Neural crest cell (in vitro differentiated cells): ENCODE measurements around the gene GPRIN3. TPM values are rescaled to one million over a fixed set of nuclear protein-coding genes. Genes with fewer than 3 reads are reported as not detected.

Experiments used
- DNase-seq: peaks from one replicate; pipeline ENCODE4 v3.0.0; 2021; ENCODE audit warnings: low read depth, mixed read lengths, low spot score
- H3K27ac Mint-ChIP-seq: one replicate; pipeline ENCODE4 v1.8.0; 2021; ENCODE audit warnings: mild to moderate bottlenecking, mixed read lengths; ENCODE audit not compliant: unreplicated experiment
- H3K27me3 Mint-ChIP-seq: 2 replicates; pipeline ENCODE4 v1.8.0; 2021; ENCODE audit warnings: low read depth, mild to moderate bottlenecking, mixed read lengths
- H3K36me3 Mint-ChIP-seq: 2 replicates; pipeline ENCODE4 v1.8.0; 2021; ENCODE audit warnings: low read depth, mild to moderate bottlenecking, mixed read lengths
- H3K4me1 Mint-ChIP-seq: 2 replicates; pipeline ENCODE4 v1.8.0; 2021; ENCODE audit warnings: mixed read lengths
- H3K4me3 Mint-ChIP-seq: one replicate; pipeline ENCODE4 v1.8.0; 2021; ENCODE audit warnings: mild to moderate bottlenecking, mixed read lengths
- H3K9me3 Mint-ChIP-seq: 2 replicates; pipeline ENCODE4 v1.8.0; 2021; ENCODE audit warnings: mixed read lengths
- CTCF ChIP-seq: fragments of 200-600 bp; sonication (generic); conservative IDR thresholded peaks from 2 replicates; pipeline ENCODE4 v1.5.0; 2021; ENCODE audit warnings: antibody characterized with exemption, mild to moderate bottlenecking
- total RNA-seq: library from RNA; stranded (reverse); gene quantifications from 2 replicates; pipeline ENCODE4 v1.2.1, GENCODE V29; 2021

The GPRIN3 gene
- total RNA-seq, 1 donor from 2014 or later = 0.70 TPM

- no peak for DNase-seq
- Mint-ChIP-seq H3K27ac (no peak overlapping the region), H3K4me3 (no peak overlapping the region), H3K36me3 (no peaks in the 10 kb centered on the region), H3K9me3 (peaks cover 4% of the 10 kb centered on the region), H3K4me1 (no peaks in the 10 kb centered on the region), H3K27me3 (no peaks in the 10 kb centered on the region)
- TF ChIP-seq CTCF = no peak
Measured at GRCh38 chr4:89294573-89295269, 12.9 kb downstream of the GPRIN3 start.

- DNase-seq = no peak
- H3K27me3 Mint-ChIP-seq = no peaks in the 10 kb centered on the region
- no peak overlapping the region for H3K27ac Mint-ChIP-seq
- H3K9me3 Mint-ChIP-seq = peaks cover 4% of the 10 kb centered on the region
- no peak overlapping the region for H3K4me3 Mint-ChIP-seq
- no peaks in the 10 kb centered on the region for H3K36me3 Mint-ChIP-seq
- no peak for TF ChIP-seq CTCF
- H3K4me1 Mint-ChIP-seq = no peaks in the 10 kb centered on the region
Measured at GRCh38 chr4:89293299-89293698, 14.3 kb downstream of the GPRIN3 start.

- H3K4me1 Mint-ChIP-seq = no peaks in the 10 kb centered on the region
- no peak for DNase-seq
- H3K9me3 Mint-ChIP-seq = peaks cover 4% of the 10 kb centered on the region
- no peaks in the 10 kb centered on the region for H3K27me3 Mint-ChIP-seq
- no peak overlapping the region for H3K27ac Mint-ChIP-seq
- no peak overlapping the region for H3K4me3 Mint-ChIP-seq
- no peak for TF ChIP-seq CTCF
- no peaks in the 10 kb centered on the region for H3K36me3 Mint-ChIP-seq
Measured at GRCh38 chr4:89290727-89291516, 16.7 kb downstream of the GPRIN3 start.

GRCh38 chr4:89289312-89289711, 18.3 kb downstream of the GPRIN3 start:
- peaks cover 4% of the 10 kb centered on the region for H3K9me3 Mint-ChIP-seq
- H3K4me3 Mint-ChIP-seq = no peak overlapping the region
- H3K27ac Mint-ChIP-seq = no peak overlapping the region
- no peaks in the 10 kb centered on the region for H3K27me3 Mint-ChIP-seq
- H3K36me3 Mint-ChIP-seq = no peaks in the 10 kb centered on the region
- no peak for DNase-seq
- no peak for TF ChIP-seq CTCF
- H3K4me1 Mint-ChIP-seq = no peaks in the 10 kb centered on the region

GRCh38 chr4:89288430-89288829, 19.2 kb downstream of the GPRIN3 start:
- Mint-ChIP-seq H3K9me3 (peaks cover 4% of the 10 kb centered on the region), H3K4me1 (no peaks in the 10 kb centered on the region), H3K27me3 (no peaks in the 10 kb centered on the region), H3K27ac (no peak overlapping the region), H3K4me3 (no peak overlapping the region), H3K36me3 (no peaks in the 10 kb centered on the region)
- DNase-seq = no peak
- no peak for TF ChIP-seq CTCF
